Stomach (tissue), 4 donors: ENCODE results near the gene OR5K2.

Experiments used
- POLR2A ChIP-seq, 4 donors: fragments of 450-650 bp; IDR thresholded peaks; one replicate each; pipeline ENCODE4 v1.6.1; 2016; ENCODE audit warnings: antibody characterized with exemption in 4 of 4, control low read depth in 2 of 4, mild to moderate bottlenecking in 1 of 4, moderate library complexity in 1 of 4
- TF ChIP-seq, protein P1 (sequence below), 7 experiments: fragments of 450-650 bp in 4 of 7; fragments of 200-600 bp in 3 of 7; sonication (generic) in 3 of 7; IDR thresholded peaks; one replicate each; pipeline ENCODE4 v1.5.1; 2016 to 2019; ENCODE audit warnings: antibody characterized with exemption in 7 of 7, control low read depth in 2 of 7, mild to moderate bottlenecking in 1 of 7

- TF ChIP-seq, protein P1, sequence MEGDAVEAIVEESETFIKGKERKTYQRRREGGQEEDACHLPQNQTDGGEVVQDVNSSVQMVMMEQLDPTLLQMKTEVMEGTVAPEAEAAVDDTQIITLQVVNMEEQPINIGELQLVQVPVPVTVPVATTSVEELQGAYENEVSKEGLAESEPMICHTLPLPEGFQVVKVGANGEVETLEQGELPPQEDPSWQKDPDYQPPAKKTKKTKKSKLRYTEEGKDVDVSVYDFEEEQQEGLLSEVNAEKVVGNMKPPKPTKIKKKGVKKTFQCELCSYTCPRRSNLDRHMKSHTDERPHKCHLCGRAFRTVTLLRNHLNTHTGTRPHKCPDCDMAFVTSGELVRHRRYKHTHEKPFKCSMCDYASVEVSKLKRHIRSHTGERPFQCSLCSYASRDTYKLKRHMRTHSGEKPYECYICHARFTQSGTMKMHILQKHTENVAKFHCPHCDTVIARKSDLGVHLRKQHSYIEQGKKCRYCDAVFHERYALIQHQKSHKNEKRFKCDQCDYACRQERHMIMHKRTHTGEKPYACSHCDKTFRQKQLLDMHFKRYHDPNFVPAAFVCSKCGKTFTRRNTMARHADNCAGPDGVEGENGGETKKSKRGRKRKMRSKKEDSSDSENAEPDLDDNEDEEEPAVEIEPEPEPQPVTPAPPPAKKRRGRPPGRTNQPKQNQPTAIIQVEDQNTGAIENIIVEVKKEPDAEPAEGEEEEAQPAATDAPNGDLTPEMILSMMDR (IDR thresholded peaks at IDR 0.05), result no peak
- no peak for TF ChIP-seq POLR2A (IDR thresholded peaks at IDR 0.05)
These were observed 45.1 kb downstream of the OR5K2 start for GRCh38 chr3:98542623-98543022.
